ENCODE data around the gene IFI35. TPM values are rescaled to one million over a fixed set of nuclear protein-coding genes. Genes with fewer than 3 reads are reported as not detected.
"Not testable (repeated sequence)": the region's sequence is repeated elsewhere in the genome, so short reads cannot be mapped to it uniquely, and the experiment has no call there.

IFI35 gene
- total RNA-seq, 2 experiments from 2014 or later: 107 to 110 TPM

DNA sequence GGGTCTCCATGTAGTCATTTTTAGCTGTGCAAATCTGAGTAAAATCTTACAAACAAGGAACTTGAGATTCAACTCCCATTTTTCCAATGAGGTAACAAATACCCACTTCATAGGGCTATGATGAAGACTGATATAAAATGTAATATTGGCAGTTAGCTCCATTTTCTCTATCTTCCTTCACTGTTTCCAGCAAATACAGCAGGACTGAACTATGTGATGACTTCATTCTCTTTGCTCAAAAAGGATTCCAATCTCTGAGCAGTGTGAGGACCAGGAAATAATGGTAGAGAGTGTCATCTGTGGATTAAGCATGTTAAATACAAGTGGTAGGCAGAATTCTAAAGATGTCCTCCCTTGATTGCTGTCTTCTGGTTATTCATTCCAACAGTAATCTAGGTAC lies 36.7 kb downstream of the IFI35 start:
- no peak overlapping the region for H3K27ac Mint-ChIP-seq
- H3K9me3 Mint-ChIP-seq (ENCODE audit: insufficient read depth): no peaks in the 10 kb centered on the region
- ATAC-seq (no peak), DNase-seq (no peak)
- ChIA-PET CTCF (no interaction called here), POLR2A (interaction anchor here (0.6 to 1.6 kb wide), 2 partner anchors 19 to 272 kb away, joined by 3 read pairs; no protein-coding TSS in a partner anchor)
- H3K27me3 Mint-ChIP-seq (ENCODE audit: low read depth): no peaks in the 10 kb centered on the region
- H3K4me3 Mint-ChIP-seq: no peak overlapping the region
- peaks cover 21% of the 10 kb centered on the region for H3K36me3 Mint-ChIP-seq (ENCODE audit: low read depth)
- H3K4me1 Mint-ChIP-seq (ENCODE audit: low read depth): no peaks in the 10 kb centered on the region

DNA sequence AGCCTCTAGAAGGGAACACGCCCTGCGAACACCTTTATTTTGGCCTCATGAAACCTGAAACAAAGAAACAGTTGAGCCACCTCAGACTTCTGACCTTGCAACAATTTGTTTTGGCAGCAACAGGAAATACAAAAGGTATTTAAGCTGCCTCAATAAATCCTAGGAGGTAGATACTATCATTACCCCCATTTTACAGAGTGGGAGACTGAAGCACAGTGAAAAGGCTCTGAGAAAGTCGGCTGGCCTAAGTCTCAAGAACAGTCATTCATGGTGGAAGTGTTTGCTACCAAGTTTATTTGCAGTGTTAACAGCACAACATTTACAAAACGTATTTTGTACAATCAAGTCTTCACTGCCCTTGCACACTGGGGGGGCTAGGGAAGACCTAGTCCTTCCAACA lies 37.4 kb downstream of the IFI35 start:
- H3K4me3 Mint-ChIP-seq: no peak overlapping the region
- no peak for DNase-seq
- ATAC-seq: no peak
- POLR2A ChIA-PET: interaction anchor here (0.7 to 1.4 kb wide), 2 partner anchors 37 to 350 kb away, joined by 3 read pairs; partner anchors contain the start of gene IFI35
- H3K9me3 Mint-ChIP-seq (ENCODE audit: insufficient read depth): no peaks in the 10 kb centered on the region
- H3K27me3 Mint-ChIP-seq (ENCODE audit: low read depth): no peaks in the 10 kb centered on the region
- peaks cover 26% of the 10 kb centered on the region for H3K36me3 Mint-ChIP-seq (ENCODE audit: low read depth)
- no peak overlapping the region for H3K27ac Mint-ChIP-seq
- H3K4me1 Mint-ChIP-seq (ENCODE audit: low read depth): no peaks in the 10 kb centered on the region
- CTCF ChIA-PET: interaction anchor here (1.7 kb wide), 1 partner anchor 46 kb away, joined by 5 read pairs; the partner anchor contains the start of gene RPL27

DNA sequence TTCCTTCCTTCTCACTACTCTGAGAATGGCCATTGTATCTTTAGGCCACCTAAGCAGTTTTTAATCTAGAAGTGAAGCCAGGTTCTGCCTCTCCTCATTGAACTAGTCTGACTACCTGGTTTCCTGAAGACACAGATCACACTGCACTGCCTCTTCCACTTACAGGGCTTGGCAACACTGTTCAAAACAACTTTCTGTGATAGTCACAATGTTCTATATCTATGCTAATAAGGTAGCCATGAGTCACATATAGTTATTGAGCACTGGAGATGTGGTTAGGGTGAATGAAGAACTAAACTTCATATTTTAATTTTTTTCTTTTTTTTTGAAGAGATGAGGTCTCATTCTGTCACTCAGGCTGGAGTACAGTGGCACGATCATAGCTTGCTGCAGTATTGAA lies 45.4 kb downstream of the IFI35 start:
- ChIA-PET POLR2A (interaction anchor here (0.6 kb wide), 1 partner anchor 25 kb away, joined by 3 read pairs; no protein-coding TSS in a partner anchor), CTCF (no interaction called here)
- Mint-ChIP-seq H3K27me3 (ENCODE audit: low read depth) (no peaks in the 10 kb centered on the region), H3K9me3 (ENCODE audit: insufficient read depth) (no peaks in the 10 kb centered on the region), H3K27ac (no peak overlapping the region), H3K4me1 (ENCODE audit: low read depth) (no peaks in the 10 kb centered on the region), H3K4me3 (no peak overlapping the region), H3K36me3 (ENCODE audit: low read depth) (peaks cover 49% of the 10 kb centered on the region)
- ATAC-seq (no peak), DNase-seq (no peak)

DNA sequence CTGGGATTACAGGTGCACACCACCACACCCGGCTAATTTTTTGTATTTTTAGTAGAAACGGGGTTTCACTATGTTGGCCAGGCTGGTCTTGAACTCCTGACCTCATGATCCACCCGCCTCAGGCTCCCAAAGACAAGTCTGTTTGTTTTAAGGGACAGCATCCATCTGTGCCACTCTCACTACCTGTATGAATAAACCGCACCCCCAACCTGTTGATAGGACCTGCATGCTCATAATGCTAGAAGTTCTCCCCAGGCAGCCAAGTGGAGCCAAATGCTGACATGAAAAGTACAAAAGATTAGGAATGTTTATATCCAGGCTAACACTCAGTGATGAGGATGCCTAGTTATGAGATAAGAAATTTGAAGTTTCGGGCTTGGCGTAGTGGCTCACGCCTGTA lies 46.4 kb downstream of the IFI35 start:
- H3K4me1 Mint-ChIP-seq (ENCODE audit: low read depth); H3K27me3 Mint-ChIP-seq (ENCODE audit: low read depth); H3K4me3 Mint-ChIP-seq; POLR2A ChIA-PET; H3K9me3 Mint-ChIP-seq (ENCODE audit: insufficient read depth); DNase-seq; CTCF ChIA-PET; H3K27ac Mint-ChIP-seq; ATAC-seq: not testable (repeated sequence)
- peaks cover 45% of the 10 kb centered on the region for H3K36me3 Mint-ChIP-seq (ENCODE audit: low read depth)

- ChIA-PET CTCF (no interaction called here), POLR2A (no interaction called here)
Observed at GRCh38 chr17:43056051-43056450, 49.5 kb downstream of the IFI35 start.

GRCh38 chr17:43062984-43063638 lies 56.5 kb downstream of the IFI35 start:
- H3K27ac Mint-ChIP-seq: no peak overlapping the region
- ChIA-PET POLR2A (interaction anchor here (1.0 kb wide), 1 partner anchor 65 kb away, joined by 5 read pairs; no protein-coding TSS in a partner anchor), CTCF (no interaction called here)
- H3K4me1 Mint-ChIP-seq (ENCODE audit: low read depth): no peaks in the 10 kb centered on the region
- H3K27me3 Mint-ChIP-seq (ENCODE audit: low read depth): no peaks in the 10 kb centered on the region
- no peaks in the 10 kb centered on the region for H3K9me3 Mint-ChIP-seq (ENCODE audit: insufficient read depth)
- DNase-seq (no peak), ATAC-seq (no peak)
- peaks cover 43% of the 10 kb centered on the region for H3K36me3 Mint-ChIP-seq (ENCODE audit: low read depth)
- H3K4me3 Mint-ChIP-seq: no peak overlapping the region

More at GRCh38 chr17:43056051-43056450, 49.5 kb downstream of the IFI35 start:
- no peaks in the 10 kb centered on the region for H3K9me3 Mint-ChIP-seq (ENCODE audit: insufficient read depth)
- no peak for ATAC-seq
- no peaks in the 10 kb centered on the region for H3K27me3 Mint-ChIP-seq (ENCODE audit: low read depth)
- no peak overlapping the region for H3K4me3 Mint-ChIP-seq
- no peak for DNase-seq
- no peak overlapping the region for H3K27ac Mint-ChIP-seq
- H3K4me1 Mint-ChIP-seq (ENCODE audit: low read depth): no peaks in the 10 kb centered on the region
- peaks cover 38% of the 10 kb centered on the region for H3K36me3 Mint-ChIP-seq (ENCODE audit: low read depth)

Other genes with a start within 250 kb of the IFI35 start
- gene RAMP2, start 245.6 kb upstream of the IFI35 start, total RNA-seq: not detected
- gene VPS25, start 233.3 kb upstream of the IFI35 start, total RNA-seq: 10 to 100 TPM; 67.8 to 70.5 TPM
- under 1 TPM; 0.37 to 0.66 TPM for gene WNK4, start 226.2 kb upstream of the IFI35 start, total RNA-seq
- 10 to 100 TPM; 41.4 to 41.5 TPM for gene COA3, start 208.1 kb upstream of the IFI35 start, total RNA-seq
- gene CNTD1, start 207.9 kb upstream of the IFI35 start, total RNA-seq: not detected
- gene BECN1, start 182.5 kb upstream of the IFI35 start, total RNA-seq: 10 to 100 TPM; 86.7 to 89.7 TPM
- gene PSME3, start 173.4 kb upstream of the IFI35 start, total RNA-seq: 100 to 1,000 TPM; 141 to 145 TPM
- 1 to 10 TPM; 2.0 to 2.1 TPM for gene AOC2, start 162.2 kb upstream of the IFI35 start, total RNA-seq
- 1 to 10 TPM; 1.0 to 1.4 TPM for gene AOC3, start 155.6 kb upstream of the IFI35 start, total RNA-seq
- gene G6PC1, start 106.0 kb upstream of the IFI35 start, total RNA-seq: not detected
- gene AARSD1, start 42.3 kb upstream of the IFI35 start, total RNA-seq: 10 to 100 TPM; 37.6 to 38.3 TPM
- under 1 TPM; 0.37 to 0.86 TPM for gene PTGES3L, start 26.7 kb upstream of the IFI35 start, total RNA-seq
- 10 to 100 TPM; 16.2 to 16.8 TPM for gene RUNDC1, start 26.2 kb upstream of the IFI35 start, total RNA-seq
- gene RPL27, start 8.4 kb upstream of the IFI35 start, total RNA-seq: 100 to 1,000 TPM; 949 to 980 TPM
- 10 to 100 TPM; 14.6 to 19.2 TPM for gene VAT1, start 15.6 kb downstream of the IFI35 start, total RNA-seq
- gene RND2, start 18.4 kb downstream of the IFI35 start, total RNA-seq: not detected
- gene BRCA1, start 118.6 kb downstream of the IFI35 start, total RNA-seq: 10 to 100 TPM; 77.2 to 85.3 TPM
- gene NBR1, start 164.4 kb downstream of the IFI35 start, total RNA-seq: 10 to 100 TPM; 40.9 to 41.3 TPM
- 10 to 100 TPM; 10.1 to 12.4 TPM for gene TMEM106A, start 205.1 kb downstream of the IFI35 start, total RNA-seq
- not detected for gene CCDC200, start 221.8 kb downstream of the IFI35 start, total RNA-seq
- 1,000 to 10,000 TPM; 4,963 to 6,708 TPM for gene RNU2-1, start 227.2 kb downstream of the IFI35 start, total RNA-seq